GM23338 (cell line): ENCODE results near the gene REPIN1. TPM values are rescaled to one million over a fixed set of nuclear protein-coding genes. Genes with fewer than 3 reads are reported as not detected.

Experiments
- ATAC-seq: fragments of 200-7000 bp; cut with Tn5 transposase; 3 replicates; pipeline ENCODE4 v1.9.1; 2020
- DNase-seq: peaks from one replicate; pipeline ENCODE4 v3.0.0-alpha.2; 2015; ENCODE audit warnings: low spot score
- H2AFZ ChIP-seq: fragments of 200-600 bp; sonication (generic); 2 replicates; pipeline ENCODE4 v1.8.0; 2016; ENCODE audit warnings: antibody characterized with exemption, mild to moderate bottlenecking, moderate library complexity
- H3F3A ChIP-seq: fragments of 200-600 bp; sonication (generic); replicated peaks from 2 replicates; pipeline ENCODE4 v1.8.0; 2017; ENCODE audit warnings: antibody characterized with exemption, mixed run types, low read depth
- H3K27ac ChIP-seq: fragments of 200-600 bp; sonication (generic); 2 replicates; pipeline ENCODE4 v1.6.1; 2016; ENCODE audit warnings: low read depth
- H3K27me3 ChIP-seq: fragments of 200-600 bp; sonication (generic); 2 replicates; pipeline ENCODE4 v1.8.0; 2016; ENCODE audit warnings: mild to moderate bottlenecking, mixed run types, moderate library complexity; ENCODE audit not compliant: insufficient read depth
- H3K36me3 ChIP-seq: fragments of 200-600 bp; sonication (generic); 2 replicates; pipeline ENCODE4 v1.8.0; 2016; ENCODE audit warnings: mild to moderate bottlenecking; ENCODE audit not compliant: insufficient read depth
- H3K4me1 ChIP-seq: fragments of 200-600 bp; sonication (generic); 2 replicates; pipeline ENCODE4 v1.8.0; 2016; ENCODE audit warnings: mild to moderate bottlenecking, moderate library complexity; ENCODE audit not compliant: insufficient read depth
- H3K4me2 ChIP-seq: fragments of 200-600 bp; sonication (generic); 2 replicates; pipeline ENCODE4 v1.7.1; 2017; ENCODE audit warnings: mixed run types
- H3K4me3 ChIP-seq: fragments of 200-600 bp; sonication (generic); 2 replicates; pipeline ENCODE4 v1.6.1; 2016; ENCODE audit warnings: mixed run types
- H3K79me2 ChIP-seq: fragments of 200-600 bp; sonication (generic); replicated peaks from 2 replicates; pipeline ENCODE4 v1.8.0; 2017; ENCODE audit warnings: mild to moderate bottlenecking; ENCODE audit not compliant: insufficient read depth
- H3K9me2 ChIP-seq: fragments of 200-600 bp; sonication (generic); 2 replicates; pipeline ENCODE4 v1.8.0; 2017; ENCODE audit not compliant: insufficient read depth
- H4K20me1 ChIP-seq: fragments of 200-600 bp; sonication (generic); replicated peaks from 2 replicates; pipeline ENCODE4 v1.8.0; 2017; ENCODE audit warnings: mild to moderate bottlenecking; ENCODE audit not compliant: insufficient read depth
- H3K27ac Mint-ChIP-seq: 2 replicates; pipeline ENCODE4 v1.8.0; 2020; ENCODE audit warnings: inconsistent platforms, mild to moderate bottlenecking, moderate library complexity, mixed read lengths
- H3K27me3 Mint-ChIP-seq: 3 replicates; pipeline ENCODE4 v1.8.0; 2022; ENCODE audit warnings: low read depth, mild to moderate bottlenecking, moderate library complexity, mixed read lengths, inconsistent platforms; ENCODE audit not compliant: insufficient read depth, poor library complexity
- H3K36me3 Mint-ChIP-seq: 3 replicates; pipeline ENCODE4 v1.8.0; 2021; ENCODE audit warnings: low read depth, mild to moderate bottlenecking, inconsistent platforms, moderate library complexity, mixed read lengths
- H3K4me1 Mint-ChIP-seq: 3 replicates; pipeline ENCODE4 v1.8.0; 2020; ENCODE audit warnings: mild to moderate bottlenecking, inconsistent platforms, mixed read lengths
- H3K4me3 Mint-ChIP-seq: 3 replicates; pipeline ENCODE4 v1.8.0; 2021; ENCODE audit warnings: moderate library complexity, mild to moderate bottlenecking, inconsistent platforms, mixed read lengths
- H3K9me3 Mint-ChIP-seq: 3 replicates; pipeline ENCODE4 v1.8.0; 2020; ENCODE audit warnings: moderate library complexity, mild to moderate bottlenecking, inconsistent platforms, mixed read lengths
- CREB1 ChIP-seq: fragments of 250-450 bp; sonication (Bioruptor Pico); IDR thresholded peaks from 2 replicates; pipeline ENCODE4 v1.5.0; 2020; ENCODE audit warnings: low read depth, mild to moderate bottlenecking, moderate library complexity
- EZH2 ChIP-seq: fragments of 200-600 bp; sonication (generic); IDR thresholded peaks from one replicate; pipeline ENCODE4 v1.8.0; 2017; ENCODE audit warnings: antibody characterized with exemption, mild to moderate bottlenecking, low read depth; ENCODE audit not compliant: unreplicated experiment
- EZH2phosphoT487 ChIP-seq: fragments of 200-600 bp; sonication (generic); IDR thresholded peaks from one replicate; pipeline ENCODE4 v1.8.1; 2018; ENCODE audit warnings: antibody characterized with exemption; ENCODE audit not compliant: unreplicated experiment
- NANOG ChIP-seq: IDR thresholded peaks from 2 replicates; pipeline ENCODE4 v1.6.1; 2016; ENCODE audit warnings: antibody characterized with exemption, borderline replicate concordance
- POLR2AphosphoS5 ChIP-seq: IDR thresholded peaks from 2 replicates; pipeline ENCODE4 v1.6.1; 2016; ENCODE audit warnings: antibody characterized with exemption, low read depth
- ZNF114 ChIP-seq: fragments of 250-450 bp; sonication (Bioruptor Pico); IDR thresholded peaks from 2 replicates; pipeline ENCODE4 v1.5.0; 2020; ENCODE audit warnings: mild to moderate bottlenecking, moderate library complexity
- ZNF331 ChIP-seq: fragments of 250-450 bp; sonication (Bioruptor Pico); IDR thresholded peaks from 2 replicates; pipeline ENCODE4 v1.5.0; 2020; ENCODE audit warnings: low read depth, mild to moderate bottlenecking, moderate library complexity
- polyA plus RNA-seq: library from polyadenylated mRNA; unstranded; fragments of >200 nt; fragmentation: Nextera tagmentation; extraction: Ambion mirVana; gene quantifications from 2 replicates; pipeline ENCODE4 v1.2.1, GENCODE V29; 2016
- total RNA-seq: library from RNA; depleted of rRNA; stranded (reverse); fragments of >200 nt; shearing (Covaris generic); gene quantifications from 2 replicates; pipeline ENCODE4 v1.2.3, GENCODE V29; 2014
- TF ChIP-seq, protein P1 (sequence below): IDR thresholded peaks from 2 replicates; pipeline ENCODE4 v1.6.1; 2016; ENCODE audit warnings: antibody characterized with exemption
- TF ChIP-seq, protein P2 (sequence below): IDR thresholded peaks from one replicate; pipeline ENCODE4 v1.6.1; 2018; ENCODE audit warnings: antibody characterized with exemption; ENCODE audit not compliant: unreplicated experiment

Gene REPIN1
- total and polyA plus RNA-seq, 2 experiments from 2014 or later = 29.8 to 156 TPM

DNA sequence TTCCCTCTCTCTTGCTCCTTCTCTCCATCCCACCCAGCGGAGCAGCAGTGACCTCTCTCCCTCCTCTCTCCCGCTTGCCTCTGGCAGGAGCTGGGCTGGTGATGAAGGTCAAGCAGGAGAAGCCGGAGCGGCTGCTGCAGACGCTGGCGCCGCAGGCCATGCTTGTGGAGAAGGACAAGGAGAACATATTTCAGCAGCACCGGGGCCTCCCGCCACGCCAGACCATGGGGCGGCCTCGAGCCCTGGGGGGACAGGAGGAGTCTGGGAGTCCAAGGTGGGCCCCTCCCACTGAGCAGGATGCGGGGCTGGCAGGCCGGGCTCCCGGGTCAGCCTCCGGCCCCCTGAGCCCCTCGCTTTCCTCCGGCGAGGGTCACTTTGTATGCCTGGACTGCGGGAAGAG lies 27.8 kb downstream of the REPIN1 start:
- Mint-ChIP-seq H3K27me3 (peaks cover 11% of the 10 kb centered on the region), H3K27ac (peak overlapping the region; percentile 76), H3K4me3 (no peak overlapping the region; the same call in 2 of the 3 replicates), H3K4me1 (peaks cover 69% of the 10 kb centered on the region), H3K36me3 (peaks cover 49% of the 10 kb centered on the region), H3K9me3 (no peaks in the 10 kb centered on the region; the same call in 2 of the 3 replicates)
- Histone ChIP-seq H3K36me3 (peaks cover 4% of the 10 kb centered on the region; the same call in 1 of the 2 replicates), H3K4me1 (peaks cover 64% of the 10 kb centered on the region), H2AFZ (no peak overlapping the region), H4K20me1 (no peaks in the 10 kb centered on the region), H3K27ac (0 out of 2 replicates have a peak overlapping the region, but pooled peaks have one; percentile 7), H3F3A (peaks cover 34% of the 10 kb centered on the region), H3K27me3 (no peaks in the 10 kb centered on the region), H3K4me2 (no peak overlapping the region), H3K4me3 (no peak overlapping the region), H3K9me2 (no peaks in the 10 kb centered on the region), H3K79me2 (peaks cover 23% of the 10 kb centered on the region)
- no peak for TF ChIP-seq NANOG
- TF ChIP-seq, protein P1, sequence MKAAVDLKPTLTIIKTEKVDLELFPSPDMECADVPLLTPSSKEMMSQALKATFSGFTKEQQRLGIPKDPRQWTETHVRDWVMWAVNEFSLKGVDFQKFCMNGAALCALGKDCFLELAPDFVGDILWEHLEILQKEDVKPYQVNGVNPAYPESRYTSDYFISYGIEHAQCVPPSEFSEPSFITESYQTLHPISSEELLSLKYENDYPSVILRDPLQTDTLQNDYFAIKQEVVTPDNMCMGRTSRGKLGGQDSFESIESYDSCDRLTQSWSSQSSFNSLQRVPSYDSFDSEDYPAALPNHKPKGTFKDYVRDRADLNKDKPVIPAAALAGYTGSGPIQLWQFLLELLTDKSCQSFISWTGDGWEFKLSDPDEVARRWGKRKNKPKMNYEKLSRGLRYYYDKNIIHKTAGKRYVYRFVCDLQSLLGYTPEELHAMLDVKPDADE = no peak
- TF ChIP-seq EZH2 = no peak
- DNase-seq (no peak), ATAC-seq (no peak)

DNA sequence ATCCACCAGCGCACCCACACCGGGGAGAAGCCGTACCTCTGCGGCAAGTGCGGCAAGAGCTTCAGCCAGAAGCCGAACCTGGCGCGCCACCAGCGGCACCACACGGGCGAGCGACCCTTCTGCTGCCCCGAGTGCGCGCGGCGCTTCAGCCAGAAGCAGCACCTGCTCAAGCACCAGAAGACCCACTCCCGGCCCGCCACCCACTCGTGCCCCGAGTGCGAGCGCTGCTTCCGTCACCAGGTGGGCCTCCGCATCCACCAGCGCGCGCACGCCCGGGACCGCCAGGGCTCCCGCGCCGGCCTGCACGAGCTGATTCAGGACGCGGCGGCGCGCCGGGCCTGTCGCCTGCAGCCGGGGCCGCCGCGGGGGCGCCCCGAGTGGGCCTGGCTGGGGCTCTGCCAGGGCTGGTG lies 28.2 kb downstream of the REPIN1 start:
- ATAC-seq = no peak
- TF ChIP-seq EZH2phosphoT487 (no peak), CREB1 (no peak), POLR2AphosphoS5 (no peak), EZH2 (no peak), ZNF114 (no peak), ZNF331 (CRISPR knock-in tag) (no peak)
- TF ChIP-seq, protein P1 = no peak
- TF ChIP-seq, protein P2, sequence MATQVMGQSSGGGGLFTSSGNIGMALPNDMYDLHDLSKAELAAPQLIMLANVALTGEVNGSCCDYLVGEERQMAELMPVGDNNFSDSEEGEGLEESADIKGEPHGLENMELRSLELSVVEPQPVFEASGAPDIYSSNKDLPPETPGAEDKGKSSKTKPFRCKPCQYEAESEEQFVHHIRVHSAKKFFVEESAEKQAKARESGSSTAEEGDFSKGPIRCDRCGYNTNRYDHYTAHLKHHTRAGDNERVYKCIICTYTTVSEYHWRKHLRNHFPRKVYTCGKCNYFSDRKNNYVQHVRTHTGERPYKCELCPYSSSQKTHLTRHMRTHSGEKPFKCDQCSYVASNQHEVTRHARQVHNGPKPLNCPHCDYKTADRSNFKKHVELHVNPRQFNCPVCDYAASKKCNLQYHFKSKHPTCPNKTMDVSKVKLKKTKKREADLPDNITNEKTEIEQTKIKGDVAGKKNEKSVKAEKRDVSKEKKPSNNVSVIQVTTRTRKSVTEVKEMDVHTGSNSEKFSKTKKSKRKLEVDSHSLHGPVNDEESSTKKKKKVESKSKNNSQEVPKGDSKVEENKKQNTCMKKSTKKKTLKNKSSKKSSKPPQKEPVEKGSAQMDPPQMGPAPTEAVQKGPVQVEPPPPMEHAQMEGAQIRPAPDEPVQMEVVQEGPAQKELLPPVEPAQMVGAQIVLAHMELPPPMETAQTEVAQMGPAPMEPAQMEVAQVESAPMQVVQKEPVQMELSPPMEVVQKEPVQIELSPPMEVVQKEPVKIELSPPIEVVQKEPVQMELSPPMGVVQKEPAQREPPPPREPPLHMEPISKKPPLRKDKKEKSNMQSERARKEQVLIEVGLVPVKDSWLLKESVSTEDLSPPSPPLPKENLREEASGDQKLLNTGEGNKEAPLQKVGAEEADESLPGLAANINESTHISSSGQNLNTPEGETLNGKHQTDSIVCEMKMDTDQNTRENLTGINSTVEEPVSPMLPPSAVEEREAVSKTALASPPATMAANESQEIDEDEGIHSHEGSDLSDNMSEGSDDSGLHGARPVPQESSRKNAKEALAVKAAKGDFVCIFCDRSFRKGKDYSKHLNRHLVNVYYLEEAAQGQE = no peak

More for the DNA sequence above, 28.2 kb downstream of the REPIN1 start:
- H3K4me2 ChIP-seq = no peak overlapping the region
- peaks cover 73% of the 10 kb centered on the region for H3K4me1 Mint-ChIP-seq
- no peak overlapping the region for H3K27ac Mint-ChIP-seq
- H3K4me3 ChIP-seq = no peak overlapping the region
- no peaks in the 10 kb centered on the region for H3K9me2 ChIP-seq
- H3K36me3 Mint-ChIP-seq = peaks cover 47% of the 10 kb centered on the region
- no peak for DNase-seq
- no peaks in the 10 kb centered on the region for H3K27me3 ChIP-seq
- peaks cover 23% of the 10 kb centered on the region for H3K79me2 ChIP-seq
- peaks cover 11% of the 10 kb centered on the region for H3K27me3 Mint-ChIP-seq
- H3K27ac ChIP-seq = 0 out of 2 replicates have a peak overlapping the region, but pooled peaks have one; percentile 7
- peaks cover 4% of the 10 kb centered on the region; the same call in 1 of the 2 replicates for H3K36me3 ChIP-seq
- peaks cover 63% of the 10 kb centered on the region for H3K4me1 ChIP-seq
- no peak overlapping the region for H3K4me3 Mint-ChIP-seq
- no peaks in the 10 kb centered on the region; the same call in 2 of the 3 replicates for H3K9me3 Mint-ChIP-seq
- no peak overlapping the region for H2AFZ ChIP-seq
- H4K20me1 ChIP-seq = no peaks in the 10 kb centered on the region
- peaks cover 36% of the 10 kb centered on the region for H3F3A ChIP-seq
